Stimulated activated CD4-positive, alpha-beta T cell treated with anti-CD3 and anti-CD28 coated beads, Interleukin-2, amount 100 ng/mL, for 24 hours (primary cell): ENCODE results near the gene CRACDL.
"Not testable (repeated sequence)": the region's sequence is repeated elsewhere in the genome, so short reads cannot be mapped to it uniquely, and the experiment has no call there.

Experiments
- DNase-seq, 2 donors: peaks; one replicate each; pipeline ENCODE4 v3.0.0-alpha.2; 2020

Gene CRACDL

DNA sequence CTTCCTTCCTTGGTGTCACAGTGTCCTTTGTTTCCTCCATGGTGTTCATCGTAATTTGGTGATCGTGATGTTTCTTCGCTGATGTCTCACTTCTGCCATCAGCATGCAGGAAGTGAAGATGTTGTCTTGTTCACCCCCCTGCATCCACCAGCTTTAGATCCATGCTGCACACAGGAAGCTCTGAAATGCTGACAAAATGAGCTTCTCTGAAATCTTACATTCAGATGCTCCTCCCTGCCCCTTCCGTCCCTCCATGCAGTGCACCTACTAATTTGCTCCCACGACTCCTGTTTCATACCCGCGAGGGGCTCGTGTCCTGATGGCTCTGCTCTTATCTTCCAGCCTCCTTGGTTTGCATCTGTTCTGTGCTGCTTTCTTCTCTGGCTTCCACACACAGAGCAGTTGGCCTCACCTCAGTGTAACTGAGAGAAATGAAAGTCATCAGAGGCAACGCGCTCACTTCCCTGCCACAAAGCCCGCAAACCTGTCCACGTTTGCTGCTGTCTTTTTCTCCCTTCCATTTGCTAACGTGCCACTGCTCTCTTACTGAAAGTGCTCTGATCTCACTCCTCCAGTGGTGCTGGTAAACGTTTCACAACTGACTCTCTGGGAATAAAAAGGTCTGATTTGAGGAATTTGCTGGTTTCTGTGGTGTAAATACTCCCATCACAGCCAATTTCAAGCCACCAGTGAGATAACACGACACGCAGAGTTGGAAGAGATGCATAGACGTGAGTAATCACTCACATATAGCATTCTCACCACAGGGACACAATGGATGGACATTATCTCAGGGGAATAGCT is 164.1 kb downstream of the CRACDL start:
- peak; percentile 47 to 58 for DNase-seq

DNA sequence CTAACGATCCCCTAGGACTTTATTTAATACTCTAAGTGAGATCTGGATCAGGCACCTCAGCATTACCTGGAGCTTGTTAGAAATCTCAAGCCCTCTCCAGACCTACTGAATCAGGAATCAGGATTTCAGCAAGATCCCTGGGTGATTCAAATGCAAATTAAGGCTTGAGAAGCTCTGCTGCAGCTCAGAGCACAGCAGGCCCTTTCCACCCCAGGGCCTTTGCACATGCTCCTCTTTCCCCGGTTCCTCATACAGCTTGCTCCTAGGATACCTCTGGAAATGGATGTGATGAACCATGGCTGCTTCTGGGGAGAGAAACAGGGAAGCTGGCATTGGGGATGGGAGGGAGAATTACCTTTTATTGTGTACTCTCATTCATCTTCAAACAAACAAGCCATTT is 164.8 kb downstream of the CRACDL start:
- no peak for DNase-seq

DNA sequence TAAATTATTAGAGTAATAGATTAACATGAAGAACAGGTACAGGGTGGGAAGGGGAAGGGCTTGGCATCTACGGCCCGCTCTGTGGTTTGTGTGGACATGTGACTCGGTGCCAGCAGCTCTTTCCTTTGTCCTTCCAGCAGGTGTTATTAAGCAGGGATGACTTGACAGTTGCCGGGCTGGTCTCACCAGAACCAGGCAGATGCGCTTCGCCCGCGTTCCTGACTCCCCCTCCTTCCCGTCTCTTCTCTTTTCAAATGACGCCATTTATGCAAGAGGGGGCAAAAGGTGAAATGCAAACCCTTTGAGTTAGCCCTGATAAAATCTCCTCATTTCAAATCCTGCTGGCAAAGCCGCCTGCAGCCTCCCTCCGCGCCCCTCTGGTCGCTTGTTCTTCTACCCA is 166.2 kb downstream of the CRACDL start:
- no peak for DNase-seq

DNA sequence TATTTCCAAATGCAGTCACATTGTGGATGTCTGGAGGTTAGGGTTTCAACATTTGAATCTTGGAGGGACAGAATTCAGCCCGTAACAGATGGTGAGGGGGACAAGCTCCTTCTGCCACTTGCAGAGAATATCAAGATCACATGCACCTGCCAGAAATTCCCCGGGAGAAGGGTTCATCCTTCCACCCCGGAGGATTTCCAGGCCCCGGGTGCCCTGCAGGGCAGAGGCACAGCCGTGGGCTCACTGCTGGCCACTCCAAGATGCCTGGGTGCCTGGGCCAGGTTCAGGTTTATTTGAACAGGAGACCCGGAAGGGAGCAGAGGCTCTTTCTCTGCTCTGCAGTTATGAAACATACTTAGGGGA is 166.9 kb downstream of the CRACDL start:
- DNase-seq, result no peak

GRCh38 chr2:98768384-98769113 is 167.5 kb downstream of the CRACDL start:
- peak; percentile 34 to 49 for DNase-seq

GRCh38 chr2:98764499-98764898 is 171.5 kb downstream of the CRACDL start:
- no peak for DNase-seq

DNA sequence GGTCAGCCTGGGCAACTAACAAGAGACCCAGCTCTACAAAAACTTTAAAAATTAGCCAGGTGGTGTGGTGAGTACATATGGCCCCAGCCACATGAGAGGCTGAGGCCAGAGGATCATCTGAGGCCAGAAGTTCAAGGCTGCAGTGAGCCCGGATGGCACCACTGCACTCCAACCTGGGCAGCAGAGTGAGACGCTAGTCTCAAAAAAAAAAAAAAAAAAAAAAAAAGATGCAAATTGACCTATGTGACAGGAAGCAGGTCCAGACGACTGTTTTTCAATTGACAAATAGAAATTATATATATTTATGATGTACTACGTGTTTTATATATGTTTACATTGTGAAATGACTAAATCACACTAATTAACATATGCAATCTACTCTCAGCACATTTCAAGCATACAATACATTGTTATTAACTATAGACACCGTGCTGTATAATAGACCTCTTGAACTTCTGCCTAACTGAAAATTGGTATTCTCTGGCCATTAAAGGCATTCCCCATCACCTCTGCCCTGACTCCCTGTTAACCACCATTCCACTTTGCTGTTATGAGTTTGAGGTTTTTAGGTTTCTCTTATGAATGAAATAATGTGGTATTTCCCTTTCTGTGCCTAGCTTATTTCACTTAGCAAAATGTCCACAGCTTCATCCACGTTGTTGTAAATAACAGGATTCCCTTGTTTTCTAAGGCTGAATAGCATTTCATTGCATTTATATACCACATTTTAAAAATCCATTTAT is 172.6 kb downstream of the CRACDL start:
- no peak for DNase-seq

DNA sequence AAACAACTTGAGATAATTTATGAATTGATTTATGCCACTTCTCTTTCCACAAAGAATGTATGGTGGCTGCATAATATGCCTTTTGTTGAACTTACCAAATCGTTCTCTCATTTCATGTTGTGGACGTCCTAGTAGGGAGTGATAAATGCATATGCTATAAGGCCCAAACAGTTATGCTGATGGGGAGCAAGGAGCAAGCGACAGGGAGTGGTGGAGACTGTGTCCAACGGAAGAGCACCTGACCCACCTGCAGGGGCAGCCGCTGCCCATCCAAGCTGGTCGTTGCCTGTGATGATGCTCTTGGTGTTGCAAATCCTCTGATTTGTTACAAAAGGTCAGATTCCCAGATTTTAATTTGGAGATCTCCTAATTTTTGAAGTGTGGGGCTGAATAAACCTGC is 174.1 kb downstream of the CRACDL start:
- DNase-seq, result no peak

DNA sequence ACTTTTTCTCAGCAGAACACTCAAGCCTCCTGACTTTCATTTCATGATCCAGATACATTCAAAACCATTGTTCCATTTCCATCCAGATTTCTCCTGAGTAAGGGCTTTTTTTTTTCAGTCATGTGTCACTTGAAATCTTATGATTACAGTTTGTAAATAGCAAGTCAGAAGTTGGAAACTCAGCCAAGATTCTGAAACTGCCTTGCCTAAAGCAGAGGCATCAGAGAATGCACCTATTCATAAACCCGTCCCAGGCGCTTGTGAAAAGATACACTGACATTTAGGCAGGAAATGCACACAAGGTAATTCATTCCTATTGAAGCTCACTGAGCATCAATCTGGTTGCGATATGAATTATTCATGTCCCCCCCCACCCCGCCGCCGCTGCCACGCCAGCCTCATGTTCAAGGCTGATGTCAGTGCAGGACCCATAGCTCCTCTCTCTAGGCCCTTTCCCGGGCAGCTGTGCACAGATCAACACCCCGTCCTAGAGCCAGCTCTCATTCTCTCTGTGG is 174.7 kb downstream of the CRACDL start:
- DNase-seq, result peak; percentile 72 to 74

DNA sequence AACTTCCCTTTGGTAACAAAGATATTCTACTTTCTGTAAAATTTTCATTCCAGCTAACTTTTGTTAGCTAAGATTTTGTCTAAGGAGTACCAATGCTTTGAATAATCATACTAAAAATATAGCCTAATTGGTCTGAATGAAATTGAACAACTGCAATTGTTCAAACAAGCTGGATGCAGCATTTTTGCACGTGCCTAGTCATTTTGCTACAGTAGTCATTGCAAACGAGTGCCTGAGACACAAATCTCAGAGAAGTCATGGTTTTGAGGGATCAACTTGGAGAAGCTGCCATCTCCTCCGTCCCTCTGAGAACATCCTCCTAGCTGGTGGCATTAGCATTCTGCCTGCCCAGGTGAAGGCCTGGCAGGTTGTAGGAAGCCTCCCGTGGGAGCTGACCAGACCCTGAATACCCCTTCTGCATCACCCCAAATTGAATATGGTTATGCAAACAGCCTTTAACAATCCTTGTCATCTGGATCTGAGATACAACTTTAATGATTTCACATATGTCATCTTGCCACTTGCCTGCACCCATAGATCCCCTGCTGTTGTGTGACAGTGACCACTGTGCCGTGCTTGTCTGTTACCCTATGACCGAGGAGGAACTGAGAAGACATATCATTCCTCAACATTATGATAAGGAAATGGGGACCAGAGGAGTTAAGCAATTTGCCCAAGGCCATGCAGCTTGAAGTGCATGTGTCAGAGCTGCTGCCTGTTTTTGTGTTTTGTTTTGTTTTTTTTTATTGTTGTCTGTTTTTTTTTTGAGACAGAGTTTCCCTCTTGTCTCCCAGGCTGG is 176.0 kb downstream of the CRACDL start:
- no peak for DNase-seq

DNA sequence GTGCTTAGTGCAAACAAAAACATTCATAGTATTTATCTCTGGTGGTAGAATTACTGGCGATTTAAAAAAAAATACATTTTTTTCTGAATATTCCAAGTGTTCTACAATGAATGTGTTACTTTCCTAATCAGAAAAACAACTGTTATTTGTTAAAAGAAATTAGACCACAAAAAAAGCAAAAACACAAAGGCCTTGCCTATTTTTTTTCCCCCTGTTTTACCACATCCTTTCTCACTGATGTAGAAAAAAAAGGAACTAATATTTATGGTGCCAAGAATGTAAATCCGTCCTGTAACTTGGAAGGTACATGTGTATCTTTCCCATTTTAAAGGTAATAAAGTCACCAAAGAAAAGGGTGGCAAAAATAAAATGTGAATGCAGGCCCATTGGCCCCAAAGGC is 176.7 kb downstream of the CRACDL start:
- DNase-seq, result no peak

DNA sequence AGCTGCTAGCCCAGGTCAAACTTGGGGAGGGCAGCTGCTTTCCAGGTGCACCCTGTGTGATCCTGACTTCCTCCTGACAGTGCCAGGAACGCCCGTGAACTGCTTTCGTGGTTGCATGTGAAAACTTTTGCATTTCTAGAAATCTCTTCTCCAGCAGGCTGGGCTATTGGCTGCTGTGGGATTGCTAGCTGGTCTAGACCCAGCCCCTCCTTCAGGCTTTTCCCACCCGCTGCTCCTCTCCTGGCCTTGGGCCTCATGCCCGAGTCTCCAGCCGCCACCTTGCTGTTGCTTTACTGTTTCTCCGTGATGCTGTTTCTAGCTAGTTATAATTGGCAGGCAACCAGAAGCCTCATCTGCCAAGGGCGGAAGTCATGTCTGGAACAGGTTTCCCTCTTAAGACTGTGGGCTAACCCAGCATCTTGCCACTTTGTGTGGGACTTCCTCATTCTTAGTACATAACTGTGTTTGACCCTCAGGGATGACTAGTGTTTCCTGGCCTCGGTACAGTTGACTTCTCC is 178.1 kb downstream of the CRACDL start:
- DNase-seq, result peak; percentile 29 to 48

- DNase-seq, result no peak
Observed at GRCh38 chr2:98753801-98754200, 182.2 kb downstream of the CRACDL start.

DNA sequence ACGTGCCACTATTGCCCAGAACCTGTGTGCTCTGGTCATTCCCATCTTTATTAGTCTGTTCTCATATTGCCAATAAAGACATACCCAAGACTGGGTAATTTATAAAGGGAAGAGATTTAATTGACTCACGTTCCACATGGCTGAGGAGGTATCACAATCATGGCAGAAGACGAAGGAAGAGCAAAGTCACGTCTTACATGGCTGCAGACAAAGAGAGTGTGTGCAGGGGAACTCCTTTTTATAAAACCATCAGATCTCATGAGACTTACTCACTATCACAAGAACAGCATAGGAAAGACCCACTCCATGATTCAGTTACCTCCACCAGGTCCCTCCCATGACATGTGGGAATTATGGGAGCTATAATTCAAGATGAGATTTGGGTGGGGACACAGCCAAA is 183.3 kb downstream of the CRACDL start:
- DNase-seq, result not testable (repeated sequence)

- DNase-seq, result no peak
Observed at GRCh38 chr2:98751748-98752147, 184.3 kb downstream of the CRACDL start.

DNA sequence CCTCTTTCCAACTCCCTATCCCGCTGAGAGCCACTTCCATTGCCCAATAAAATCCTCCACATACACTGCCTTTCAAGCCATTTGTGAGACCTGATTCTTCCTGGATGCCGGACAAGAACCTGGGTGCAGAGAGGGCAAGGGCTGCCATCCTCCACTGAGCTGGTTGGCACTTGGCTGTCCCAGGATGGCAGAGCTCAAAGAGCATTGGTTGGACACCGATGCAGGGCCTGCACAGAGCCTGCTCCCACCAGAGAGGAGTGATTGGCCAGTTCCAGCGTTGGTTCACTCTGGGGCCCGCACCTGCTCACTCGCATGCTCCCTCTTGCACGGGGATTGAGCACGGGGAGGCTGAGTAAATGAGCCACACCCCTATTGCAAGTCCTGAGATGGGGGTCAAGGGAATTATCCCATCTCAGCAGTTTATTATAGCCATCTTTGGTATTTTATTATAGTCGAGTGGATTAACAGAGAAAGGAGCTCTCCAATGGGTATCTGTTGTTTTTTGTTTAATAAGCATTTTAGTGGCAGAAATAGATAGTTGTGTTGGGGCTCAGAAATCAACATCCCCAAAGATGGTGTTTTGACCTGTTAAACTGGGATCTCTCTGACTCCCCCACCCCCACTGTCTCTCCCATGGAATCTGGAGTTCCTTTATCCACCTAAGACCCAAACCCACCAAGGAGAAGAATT is 185.3 kb downstream of the CRACDL start:
- DNase-seq, result peak in 1 of 2 donors; percentile 14

DNA sequence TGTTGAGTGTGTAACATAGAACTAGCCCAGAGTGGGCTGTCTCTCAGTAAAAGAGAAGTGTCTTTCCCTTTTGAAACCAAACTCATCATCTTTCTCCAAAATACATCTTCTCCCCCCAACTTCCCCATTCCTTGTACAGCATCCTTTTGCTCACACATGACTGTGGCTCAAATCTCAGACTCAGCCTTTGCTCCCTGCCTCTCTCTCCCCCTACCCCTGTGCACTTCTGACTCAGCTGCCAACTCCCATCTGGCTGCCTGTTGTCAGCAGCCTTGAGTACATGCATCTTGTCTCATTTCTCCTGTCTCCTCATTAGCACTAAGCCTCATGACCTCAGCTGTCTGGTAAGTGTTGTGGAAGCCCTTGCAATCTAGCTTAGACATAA is 187.0 kb downstream of the CRACDL start:
- DNase-seq, result no peak

DNA sequence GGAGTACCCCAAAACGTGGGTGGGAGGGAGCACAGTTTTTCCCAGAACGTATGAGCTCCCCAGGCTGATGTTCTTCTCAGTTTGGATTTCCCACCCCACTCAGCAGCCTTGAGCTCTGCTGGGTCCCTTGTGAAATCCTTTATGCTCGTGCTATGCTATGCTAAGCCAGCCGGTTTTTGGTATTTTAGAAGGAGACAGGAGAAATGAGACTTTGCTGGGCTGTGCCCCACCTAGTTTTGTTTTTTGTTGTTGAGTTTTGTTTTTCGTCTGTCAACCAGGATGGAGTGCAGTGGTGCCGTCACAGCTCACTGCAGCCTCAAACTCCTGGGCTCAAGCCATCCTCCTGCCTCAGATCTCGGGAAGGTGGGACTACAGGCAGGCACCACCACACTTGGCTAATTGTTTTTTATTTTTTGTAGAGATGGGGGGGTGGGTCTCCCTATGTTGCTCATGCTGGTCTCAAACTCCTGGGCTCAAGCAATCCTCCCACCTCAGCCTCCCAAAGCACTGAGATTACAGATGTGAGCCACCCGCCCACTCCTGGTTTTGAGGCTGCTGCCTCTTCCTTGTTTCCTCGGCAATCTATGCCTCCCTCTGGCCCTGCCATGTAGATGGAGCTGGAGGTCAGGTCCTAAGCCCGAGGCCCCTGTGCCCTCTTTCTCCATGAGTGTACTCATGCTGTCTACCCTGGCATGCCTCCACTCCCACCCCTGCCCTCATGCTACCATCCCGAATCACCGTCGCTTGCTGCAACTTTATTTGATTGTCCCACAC is 187.5 kb downstream of the CRACDL start:
- peak in 1 of 2 donors; percentile 15 for DNase-seq

DNA sequence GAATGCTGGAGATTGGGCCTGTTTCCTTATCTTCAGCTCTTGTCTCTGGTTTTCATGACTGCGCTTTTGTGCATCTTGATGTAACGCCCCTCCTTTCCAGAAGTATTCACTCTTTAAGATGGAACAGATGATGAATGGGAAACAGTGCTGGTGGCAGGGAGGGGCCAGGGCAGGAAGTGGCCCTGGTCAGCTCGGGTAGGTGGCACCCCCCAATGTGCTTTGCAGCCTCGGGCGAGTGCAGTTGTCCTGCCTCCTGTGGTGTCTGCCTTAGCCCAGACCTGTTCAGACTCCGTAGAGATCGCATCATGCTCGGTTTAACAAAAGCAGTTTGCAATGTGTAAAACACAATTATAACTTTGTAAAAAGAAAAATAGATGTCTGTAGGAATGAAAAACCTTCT is 188.1 kb downstream of the CRACDL start:
- peak in 1 of 2 donors; percentile 15 for DNase-seq

- DNase-seq, result no peak
Observed at GRCh38 chr2:98746426-98746825, 189.6 kb downstream of the CRACDL start.

DNA sequence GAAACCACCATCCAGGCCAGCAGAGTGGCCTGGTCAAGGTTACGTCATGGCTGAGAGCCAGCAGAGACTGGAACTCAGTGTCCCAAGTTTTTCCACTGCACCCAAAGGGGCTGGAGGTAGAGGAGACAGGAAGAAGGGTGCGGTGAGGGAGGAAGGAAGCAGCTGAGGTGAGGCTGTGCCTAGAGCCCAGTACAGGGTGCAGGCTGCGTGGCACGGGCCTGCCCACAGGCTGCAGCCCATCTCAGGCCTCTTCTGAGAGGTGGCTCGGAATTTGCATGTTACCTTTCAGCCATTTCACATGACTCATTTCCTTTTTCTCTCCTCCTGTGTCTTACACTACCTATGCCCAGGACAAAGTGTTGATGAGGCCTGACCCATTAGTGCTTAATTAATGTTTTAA is 191.4 kb downstream of the CRACDL start:
- DNase-seq, result no peak
